Omental fat pad (tissue), 4 donors: ENCODE results near the gene ISX. TPM values are rescaled to one million over a fixed set of nuclear protein-coding genes. Genes with fewer than 3 reads are reported as not detected.

Experiments
- ATAC-seq: fragments of 150-250 bp; one replicate; pipeline ENCODE4 v1.9.1; 2016; ENCODE audit warnings: mild to moderate bottlenecking, moderate library complexity; ENCODE audit not compliant: low FRiP score
- DNase-seq: peaks from one replicate; pipeline ENCODE4 v3.0.0-alpha.2; 2019; ENCODE audit warnings: low spot score
- total RNA-seq, 4 donors: library from RNA; depleted of rRNA; stranded (reverse); fragments of >200 nt; gene quantifications; one replicate each; pipeline ENCODE4 v1.1.0, GENCODE V29; 2016
- TF ChIP-seq, protein P1 (sequence below), 3 donors: fragments of 450-650 bp; IDR thresholded peaks; one replicate each; pipeline ENCODE4 v1.5.1; 2016 to 2017; ENCODE audit warnings: antibody characterized with exemption in 3 of 3, mild to moderate bottlenecking in 3 of 3, moderate library complexity in 2 of 3

Gene ISX
- total RNA-seq, 4 donors from 2014 or later = not detected

DNA sequence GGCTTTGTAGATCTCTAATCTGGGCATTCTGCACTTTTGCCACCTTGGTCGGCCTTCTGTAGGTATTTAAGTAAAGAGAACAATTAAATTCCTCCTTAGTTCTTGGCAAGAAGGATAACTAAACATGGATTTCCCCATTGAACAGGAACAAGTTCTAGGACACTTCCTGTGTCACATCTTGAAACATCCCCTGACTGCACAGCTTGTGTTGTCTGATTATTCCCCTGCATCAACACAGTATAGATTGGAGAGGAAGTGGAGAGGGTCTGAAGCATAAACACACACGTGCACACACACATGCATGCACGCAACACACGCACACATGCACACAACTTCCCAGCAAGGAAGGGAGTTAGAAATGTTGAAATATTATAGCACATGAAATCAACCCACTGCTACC is 8.6 kb downstream of the ISX start:
- TF ChIP-seq, protein P1, sequence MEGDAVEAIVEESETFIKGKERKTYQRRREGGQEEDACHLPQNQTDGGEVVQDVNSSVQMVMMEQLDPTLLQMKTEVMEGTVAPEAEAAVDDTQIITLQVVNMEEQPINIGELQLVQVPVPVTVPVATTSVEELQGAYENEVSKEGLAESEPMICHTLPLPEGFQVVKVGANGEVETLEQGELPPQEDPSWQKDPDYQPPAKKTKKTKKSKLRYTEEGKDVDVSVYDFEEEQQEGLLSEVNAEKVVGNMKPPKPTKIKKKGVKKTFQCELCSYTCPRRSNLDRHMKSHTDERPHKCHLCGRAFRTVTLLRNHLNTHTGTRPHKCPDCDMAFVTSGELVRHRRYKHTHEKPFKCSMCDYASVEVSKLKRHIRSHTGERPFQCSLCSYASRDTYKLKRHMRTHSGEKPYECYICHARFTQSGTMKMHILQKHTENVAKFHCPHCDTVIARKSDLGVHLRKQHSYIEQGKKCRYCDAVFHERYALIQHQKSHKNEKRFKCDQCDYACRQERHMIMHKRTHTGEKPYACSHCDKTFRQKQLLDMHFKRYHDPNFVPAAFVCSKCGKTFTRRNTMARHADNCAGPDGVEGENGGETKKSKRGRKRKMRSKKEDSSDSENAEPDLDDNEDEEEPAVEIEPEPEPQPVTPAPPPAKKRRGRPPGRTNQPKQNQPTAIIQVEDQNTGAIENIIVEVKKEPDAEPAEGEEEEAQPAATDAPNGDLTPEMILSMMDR (IDR thresholded peaks at IDR 0.05) = no peak
- DNase-seq (no peak), ATAC-seq (no peak)

DNA sequence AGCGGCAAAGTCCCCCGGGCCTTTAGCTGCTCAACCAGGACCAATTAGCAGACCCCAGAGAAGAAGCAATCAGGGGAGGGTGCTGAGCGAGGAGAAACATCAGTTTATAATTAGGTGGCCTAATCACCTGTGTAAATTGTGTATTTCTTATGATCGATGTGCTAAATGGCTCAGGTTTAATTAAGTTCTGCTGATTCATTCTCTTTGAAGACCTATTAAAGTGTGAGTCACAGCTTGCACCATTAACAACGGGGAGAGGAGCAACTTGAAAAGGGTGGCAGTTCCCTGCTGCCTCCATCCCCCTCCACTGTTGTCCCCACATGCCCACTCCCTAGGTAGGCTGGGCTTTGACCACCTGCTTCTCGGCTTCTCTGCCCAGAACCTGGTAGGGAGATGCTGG is 10.7 kb downstream of the ISX start:
- TF ChIP-seq, protein P1 (IDR thresholded peaks at IDR 0.05) = no peak
- ATAC-seq (no peak), DNase-seq (no peak)

DNA sequence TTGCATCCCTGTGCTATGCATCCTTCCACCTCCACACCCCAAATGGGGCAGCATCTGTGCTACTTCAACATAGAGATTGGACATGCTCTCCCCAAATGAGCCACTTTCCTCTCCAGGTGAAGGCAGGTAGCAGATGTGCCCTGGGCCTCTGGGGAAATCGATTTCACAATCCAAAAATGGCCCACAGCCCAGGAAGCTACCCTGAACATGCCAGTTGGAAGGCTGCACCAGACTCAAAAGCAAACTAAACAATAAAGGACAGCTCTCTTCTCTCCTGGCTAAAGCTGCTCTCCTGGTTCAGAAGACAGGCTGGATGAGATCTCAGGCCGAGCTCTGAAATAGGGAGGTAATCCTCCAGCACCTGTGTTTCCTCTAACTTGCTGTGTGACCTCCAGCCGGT is 19.7 kb downstream of the ISX start:
- TF ChIP-seq, protein P1 (IDR thresholded peaks at IDR 0.05) = no peak
- no peak for ATAC-seq
- DNase-seq = no peak

DNA sequence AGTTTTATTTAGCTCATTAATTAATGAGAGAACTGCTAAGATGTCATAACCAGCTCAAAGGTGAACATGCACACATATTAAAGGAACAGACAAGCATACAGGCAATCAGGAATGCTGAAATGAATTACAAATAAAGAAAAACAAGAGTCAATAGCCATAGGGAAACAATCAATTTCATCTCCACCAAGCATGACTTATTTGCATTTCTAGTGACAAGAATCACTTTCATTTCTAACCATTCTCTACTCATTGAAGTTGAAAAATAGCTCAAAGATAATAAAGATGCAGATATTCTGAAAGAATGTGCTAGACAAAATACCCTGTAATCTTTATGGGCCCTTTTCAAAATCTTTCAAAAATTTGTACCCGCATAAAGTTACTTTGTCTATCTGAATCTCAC is 23.2 kb downstream of the ISX start:
- TF ChIP-seq, protein P1 (IDR thresholded peaks at IDR 0.05) = no peak
- ATAC-seq (no peak), DNase-seq (no peak)

DNA sequence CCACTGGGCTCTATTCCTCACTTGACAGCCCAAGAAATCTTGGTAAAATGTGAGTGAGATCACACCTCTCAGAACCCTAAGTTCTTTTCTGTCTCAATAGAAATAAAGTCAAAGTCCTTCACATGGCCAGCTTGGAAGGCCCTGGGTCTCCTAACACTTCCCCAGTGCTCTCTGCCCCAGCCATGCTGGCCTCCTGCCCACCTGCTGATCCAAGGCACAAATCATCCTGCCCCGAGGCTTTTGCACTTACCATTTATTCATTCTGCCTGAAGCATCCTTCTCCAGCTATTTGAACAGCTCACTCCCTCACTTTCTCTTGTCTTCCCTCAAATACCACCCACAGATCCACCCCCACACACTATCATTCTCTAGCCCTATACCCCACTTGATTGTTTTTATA is 26.4 kb downstream of the ISX start:
- TF ChIP-seq, protein P1 (IDR thresholded peaks at IDR 0.05) = no peak
- ATAC-seq (no peak), DNase-seq (no peak)

DNA sequence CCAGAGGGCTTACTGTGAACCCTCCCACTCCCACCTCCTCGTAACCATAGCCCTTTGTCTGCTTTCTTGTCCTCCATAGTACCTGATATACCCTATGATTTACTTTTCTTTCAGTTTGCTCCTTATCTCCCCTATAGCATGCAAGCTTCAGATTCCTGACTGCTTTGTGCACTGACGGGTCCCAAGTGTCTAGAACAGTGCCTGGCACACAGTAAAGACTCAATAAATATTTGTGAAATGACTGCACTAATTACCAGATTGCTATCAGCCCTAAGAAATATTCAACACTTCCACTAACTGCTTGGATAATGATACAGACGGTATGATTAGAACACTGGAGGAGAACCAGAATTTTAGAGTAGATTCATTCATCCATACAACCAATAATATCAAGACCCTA is 33.0 kb downstream of the ISX start:
- no peak for ATAC-seq
- TF ChIP-seq, protein P1 (IDR thresholded peaks at IDR 0.05) = no peak

DNA sequence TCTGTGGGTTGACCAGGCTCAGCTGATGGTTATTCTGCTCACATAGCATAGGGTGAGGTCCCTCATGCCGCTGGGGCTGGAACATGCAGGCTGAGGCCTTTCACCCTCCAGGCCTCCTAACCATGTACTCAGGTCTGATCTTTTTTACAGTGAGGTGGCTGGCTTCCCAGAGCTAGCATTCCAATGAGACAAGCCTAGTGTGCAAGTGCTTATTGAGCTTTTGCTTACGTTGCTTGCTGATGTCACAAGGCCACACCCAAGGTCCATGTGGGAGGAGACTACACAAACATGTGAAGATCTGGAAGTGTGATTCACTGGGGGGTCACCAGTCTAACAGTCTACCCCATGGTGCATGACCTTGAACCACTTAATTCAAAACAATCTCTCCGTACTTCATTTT is 33.9 kb downstream of the ISX start:
- ATAC-seq (no peak), DNase-seq (no peak)
- TF ChIP-seq, protein P1 (IDR thresholded peaks at IDR 0.05) = no peak

More for the DNA sequence above, 33.0 kb downstream of the ISX start:
- DNase-seq = no peak
